Spleen (tissue), 11 donors: Measurements from ENCODE around the gene SUV39H1. TPM values are rescaled to one million over a fixed set of nuclear protein-coding genes. Genes with fewer than 3 reads are reported as not detected.

Experiments
- DNase-seq: peaks from one replicate; pipeline ENCODE4 v3.0.0-alpha.2; 2020
- H3K27ac ChIP-seq, 8 donors: fragments of 200-600 bp; sonication (generic) in 7 of 8; 1 replicate in 4 of 8; 2 replicates in 4 of 8; pipeline versions ENCODE4 v1.5.0 to v1.8.0; 2016 to 2021; ENCODE audit warnings: inconsistent platforms in 4 of 8, mild to moderate bottlenecking in 4 of 8, moderate library complexity in 1 of 8
- H3K27me3 ChIP-seq, 7 donors: fragments of 200-600 bp; sonication (generic) in 6 of 7; replicated peaks in 1 of 7; 1 replicate in 4 of 7; 2 replicates in 3 of 7; pipeline versions ENCODE4 v1.5.0 to v1.8.0; 2016 to 2021; ENCODE audit warnings: inconsistent platforms in 3 of 7, mild to moderate bottlenecking in 1 of 7
- H3K36me3 ChIP-seq, 6 donors: fragments of 200-600 bp; sonication (generic) in 5 of 6; 1 replicate in 4 of 6; 2 replicates in 2 of 6; pipeline versions ENCODE4 v1.5.0 to v1.8.0; 2016 to 2021; ENCODE audit warnings: inconsistent platforms in 2 of 6
- H3K4me1 ChIP-seq, 6 donors: fragments of 200-600 bp; sonication (generic) in 5 of 6; 1 replicate in 3 of 6; 2 replicates in 3 of 6; pipeline versions ENCODE4 v1.5.0 to v1.8.0; 2016 to 2021; ENCODE audit warnings: inconsistent platforms in 3 of 6
- H3K4me3 ChIP-seq, 8 donors: fragments of 200-600 bp; sonication (generic) in 7 of 8; 1 replicate in 4 of 8; 2 replicates in 4 of 8; pipeline versions ENCODE4 v1.5.0 to v1.8.0; 2016 to 2021; ENCODE audit warnings: inconsistent platforms in 4 of 8, mild to moderate bottlenecking in 4 of 8, moderate library complexity in 2 of 8
- H3K9me3 ChIP-seq, 8 donors: fragments of 200-600 bp; sonication (generic) in 7 of 8; 1 replicate in 4 of 8; 2 replicates in 4 of 8; pipeline versions ENCODE4 v1.5.0 to v1.8.0; 2016 to 2021; ENCODE audit warnings: inconsistent platforms in 4 of 8
- POLR2A ChIP-seq, 3 donors: fragments of 450-650 bp; IDR thresholded peaks; one replicate each; pipeline ENCODE4 v1.5.1; 2017; ENCODE audit warnings: antibody characterized with exemption in 3 of 3, mild to moderate bottlenecking in 1 of 3
- POLR2AphosphoS5 ChIP-seq, 3 donors: sonication (generic); formaldehyde crosslinking; IDR thresholded peaks; one replicate each; pipeline ENCODE4 v1.5.1; 2017; ENCODE audit warnings: antibody characterized with exemption in 3 of 3
- WGBS, 5 donors: extraction: QIAGEN DNeasy Blood & Tissue Kit in 3 of 5; methylation state at CpG; one replicate each; pipeline versions ENCODE4 v1.1.5 to v1.1.7; 2013 to 2018; 5-methylcytosine and 5-hydroxymethylcytosine counted together
- intact Hi-C: fragments of 100-400 bp; cut with DNase I; formaldehyde crosslinking; loops from one replicate; pipeline ENCODE4 v1.15.0; 2023; ENCODE audit warnings: low total_unique reads
- polyA plus RNA-seq, 3 donors: library from polyadenylated mRNA; stranded (reverse); fragments of 200-250 nt; gene quantifications; one replicate each; pipeline ENCODE4 v1.2.1, GENCODE V29; 2013
- total RNA-seq, 7 donors: library from RNA; depleted of rRNA in 3 of 7; stranded (reverse); fragments of >200 nt in 3 of 7; fragmentation: NEBNext Ultra II Directional in 4 of 7; extraction: Animal tissue kit (Norgen Biotek cat#: 25700) in 4 of 7; gene quantifications; one replicate each; pipeline versions ENCODE4 v1.1.0 to v1.2.1, GENCODE V29; 2016 to 2021
- TF ChIP-seq, protein P1 (sequence below), 11 experiments: fragments of 200-600 bp in 7 of 11; fragments of 450-650 bp in 4 of 11; sonication (generic) in 4 of 11; IDR thresholded peaks in 8 of 11; conservative IDR thresholded peaks in 3 of 11; 1 replicate in 7 of 11; 2 replicates in 4 of 11; pipeline versions ENCODE4 v1.4.0 to v1.8.0; 2016 to 2021; ENCODE audit warnings: antibody characterized with exemption in 11 of 11, inconsistent platforms in 4 of 11, mild to moderate bottlenecking in 1 of 11
- donor health status: healthy with polysubstance abuse.
- donor health status: DM: no; HTN: no; CAD: no; lungs with moderate emphysema.
- donor health status: DM: no; HTN: no; CAD: no.
- donor health status: Bipolar disorder and iron deficiency.
- donor health status: healthy.
- donor health status: DM: no; HTN: no; CAD: no.
- donor health status: DM: yes; HTN: yes; CAD: no.

Gene SUV39H1
- total and polyA plus RNA-seq, 10 donors, result 4.0 to 9.2 (median 6.9) TPM

GRCh38 chrX:48721916-48722315 is 25.4 kb downstream of the SUV39H1 start:
- no peak overlapping the region for H3K4me3 ChIP-seq

GRCh38 chrX:48726596-48726995 is 30.1 kb downstream of the SUV39H1 start:
- TF ChIP-seq, protein P1, sequence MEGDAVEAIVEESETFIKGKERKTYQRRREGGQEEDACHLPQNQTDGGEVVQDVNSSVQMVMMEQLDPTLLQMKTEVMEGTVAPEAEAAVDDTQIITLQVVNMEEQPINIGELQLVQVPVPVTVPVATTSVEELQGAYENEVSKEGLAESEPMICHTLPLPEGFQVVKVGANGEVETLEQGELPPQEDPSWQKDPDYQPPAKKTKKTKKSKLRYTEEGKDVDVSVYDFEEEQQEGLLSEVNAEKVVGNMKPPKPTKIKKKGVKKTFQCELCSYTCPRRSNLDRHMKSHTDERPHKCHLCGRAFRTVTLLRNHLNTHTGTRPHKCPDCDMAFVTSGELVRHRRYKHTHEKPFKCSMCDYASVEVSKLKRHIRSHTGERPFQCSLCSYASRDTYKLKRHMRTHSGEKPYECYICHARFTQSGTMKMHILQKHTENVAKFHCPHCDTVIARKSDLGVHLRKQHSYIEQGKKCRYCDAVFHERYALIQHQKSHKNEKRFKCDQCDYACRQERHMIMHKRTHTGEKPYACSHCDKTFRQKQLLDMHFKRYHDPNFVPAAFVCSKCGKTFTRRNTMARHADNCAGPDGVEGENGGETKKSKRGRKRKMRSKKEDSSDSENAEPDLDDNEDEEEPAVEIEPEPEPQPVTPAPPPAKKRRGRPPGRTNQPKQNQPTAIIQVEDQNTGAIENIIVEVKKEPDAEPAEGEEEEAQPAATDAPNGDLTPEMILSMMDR (IDR thresholded peaks at IDR 0.05 in 8 of 11, conservative IDR thresholded peaks at IDR 0.05 in 3 of 11), result no peak
- TF ChIP-seq POLR2AphosphoS5 (IDR thresholded peaks at IDR 0.05) (no peak), POLR2A (IDR thresholded peaks at IDR 0.05) (no peak)
- H3K27me3 ChIP-seq, result no peaks in the 10 kb centered on the region
- intact Hi-C loops, result no loop called here
- no peak for DNase-seq
- H3K27ac ChIP-seq, result no peak overlapping the region
- H3K9me3 ChIP-seq, result no peaks in the 10 kb centered on the region
- H3K4me1 ChIP-seq, result no peaks in the 10 kb centered on the region
- WGBS, 5 donors, result 79 to 94% (median 86%) methylated on average over 2 of the region's 2 CpGs
- H3K4me3 ChIP-seq, result no peak overlapping the region
- H3K36me3 ChIP-seq, result no peaks in the 10 kb centered on the region

More at GRCh38 chrX:48721916-48722315, 25.4 kb downstream of the SUV39H1 start:
- H3K4me1 ChIP-seq, result no peaks in the 10 kb centered on the region
- TF ChIP-seq POLR2A (IDR thresholded peaks at IDR 0.05), result no peak
- no peak for TF ChIP-seq POLR2AphosphoS5 (IDR thresholded peaks at IDR 0.05)
- TF ChIP-seq, protein P1 (IDR thresholded peaks at IDR 0.05 in 8 of 11, conservative IDR thresholded peaks at IDR 0.05 in 3 of 11), result no peak
- no peaks in the 10 kb centered on the region for H3K27me3 ChIP-seq
- DNase-seq, result no peak
- no peak overlapping the region for H3K27ac ChIP-seq
- H3K36me3 ChIP-seq, result no peaks in the 10 kb centered on the region
- no peaks in the 10 kb centered on the region for H3K9me3 ChIP-seq
- intact Hi-C loops, result no loop called here

- H3K36me3 ChIP-seq, result no peaks in the 10 kb centered on the region
- DNase-seq, result no peak
- H3K4me3 ChIP-seq, result no peak overlapping the region
- H3K27me3 ChIP-seq, result no peaks in the 10 kb centered on the region
- no peaks in the 10 kb centered on the region for H3K9me3 ChIP-seq
- H3K27ac ChIP-seq, result no peak overlapping the region
- TF ChIP-seq, protein P1 (IDR thresholded peaks at IDR 0.05 in 8 of 11, conservative IDR thresholded peaks at IDR 0.05 in 3 of 11), result no peak
- TF ChIP-seq POLR2AphosphoS5 (IDR thresholded peaks at IDR 0.05) (no peak), POLR2A (IDR thresholded peaks at IDR 0.05) (no peak)
- no peaks in the 10 kb centered on the region for H3K4me1 ChIP-seq
- intact Hi-C loops, result no loop called here
Measured at GRCh38 chrX:48728653-48729052, 32.1 kb downstream of the SUV39H1 start.

DNA sequence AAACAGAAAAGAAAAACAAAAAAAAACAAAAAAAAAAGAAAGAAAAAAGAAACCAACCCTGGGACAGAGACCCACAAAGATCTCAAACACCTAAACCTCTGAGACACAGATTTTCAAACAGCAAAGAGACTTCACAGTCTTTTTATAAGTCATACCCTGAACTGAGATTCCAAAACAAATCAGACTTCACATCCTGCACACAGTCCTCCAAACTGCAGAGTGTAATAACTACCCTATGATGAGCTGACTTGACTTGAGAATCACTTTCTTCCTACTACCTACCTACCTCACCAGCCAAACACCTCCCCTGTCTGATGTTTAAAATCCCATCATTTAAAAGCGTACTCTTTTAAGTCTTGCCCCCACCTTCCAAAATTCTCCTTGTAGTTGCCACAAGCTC is 39.8 kb downstream of the SUV39H1 start:
- peaks cover 0 to 17% (median 2%) of the 10 kb centered on the region in 6 donors for H3K4me1 ChIP-seq
- H3K27ac ChIP-seq, result peak overlapping the region in 3 of 8 donors; percentile 94 to 96 (median 94)
- H3K27me3 ChIP-seq, result no peaks in the 10 kb centered on the region
- 77 to 94% (median 81%) methylated on average over 1 of the region's 1 CpG for WGBS, 5 donors
- DNase-seq, result no peak
- no peaks in the 10 kb centered on the region for H3K9me3 ChIP-seq
- H3K4me3 ChIP-seq, result peak overlapping the region in 1 of 8 donors; percentile 73
- intact Hi-C loops, result no loop called here
- no peaks in the 10 kb centered on the region for H3K36me3 ChIP-seq
- TF ChIP-seq, protein P1 (IDR thresholded peaks at IDR 0.05 in 8 of 11, conservative IDR thresholded peaks at IDR 0.05 in 3 of 11), result no peak
- TF ChIP-seq POLR2AphosphoS5 (IDR thresholded peaks at IDR 0.05) (no peak), POLR2A (IDR thresholded peaks at IDR 0.05) (no peak)
